ENCODE measurements around the gene FAT1. TPM values are rescaled to one million over a fixed set of nuclear protein-coding genes. Genes with fewer than 3 reads are reported as not detected.

FAT1 gene
- total and polyA plus RNA-seq, 2 donors (not counting 1 experiment from before 2014, with no cell fraction given) = 0.07 to 0.15 TPM

GRCh38 chr4:186702297-186702696 is 21.4 kb downstream of the FAT1 start:
- ChIA-PET CTCF (no interaction called here), POLR2A (no interaction called here)
- 79% methylated on average over 2 of the region's 4 CpGs for WGBS (ENCODE audit: insufficient coverage)

GRCh38 chr4:186701788-186702187 is 21.9 kb downstream of the FAT1 start:
- Histone ChIP-seq H3K4me1 (ENCODE audit: control insufficient read depth in 2 of 2, insufficient read depth in 2 of 2, low read length in 2 of 2) (no peaks in the 10 kb centered on the region), H3K4me3 (ENCODE audit: control extremely low read depth in 1 of 5, extremely low read depth in 1 of 5, insufficient read depth in 1 of 5, low read depth in 2 of 5, low read length in 4 of 5) (no peak overlapping the region), H3K4me2 (replicated peaks; ENCODE audit: low read depth, low read length, poor library complexity, severe bottlenecking) (no peak overlapping the region), H3K36me3 (replicated peaks in 1 of 2; ENCODE audit: control extremely low read depth in 1 of 2, control insufficient read depth in 1 of 2, extremely low read depth in 1 of 2, insufficient read depth in 2 of 2, low read length in 1 of 2) (no peaks in the 10 kb centered on the region), H3K27ac (ENCODE audit: low read length in 2 of 2) (no peak overlapping the region), H3K9me3 (ENCODE audit: control extremely low read depth in 1 of 3, control insufficient read depth in 2 of 3, insufficient read depth in 1 of 3, low read length in 2 of 3) (peaks cover 0 to 14% (median 0%) of the 10 kb centered on the region in 3 donors), H4K20me1 (ENCODE audit: control insufficient read depth, insufficient read depth, low read length, poor library complexity, severe bottlenecking) (no peaks in the 10 kb centered on the region), H3K27me3 (replicated peaks in 1 of 4; ENCODE audit: control extremely low read depth in 1 of 4, control insufficient read depth in 3 of 4, insufficient read depth in 4 of 4, low read length in 3 of 4) (no peaks in the 10 kb centered on the region), H2AFZ (ENCODE audit: insufficient read depth, low read depth, low read length, poor library complexity, severe bottlenecking) (no peak overlapping the region), H3K79me2 (ENCODE audit: control insufficient read depth, insufficient read depth, low read length) (no peaks in the 10 kb centered on the region), H3K9ac (ENCODE audit: low read length) (no peak overlapping the region)
- Mint-ChIP-seq H3K9me3 (ENCODE audit: insufficient read depth) (no peaks in the 10 kb centered on the region), H3K4me1 (no peaks in the 10 kb centered on the region), H3K27me3 (no peaks in the 10 kb centered on the region), H3K4me3 (no peak overlapping the region), H3K27ac (no peak overlapping the region)
- POLR2A ChIA-PET = no interaction called here
- no peak for DNase-seq
- CTCF ChIA-PET = no interaction called here
- WGBS (ENCODE audit: insufficient coverage) = 88% methylated on average over 8 of the region's 12 CpGs
- intact Hi-C loops (cut with micrococcal nuclease) = no loop called here
- no peak for ATAC-seq (ENCODE audit: low read depth)
- TF ChIP-seq, protein P1, sequence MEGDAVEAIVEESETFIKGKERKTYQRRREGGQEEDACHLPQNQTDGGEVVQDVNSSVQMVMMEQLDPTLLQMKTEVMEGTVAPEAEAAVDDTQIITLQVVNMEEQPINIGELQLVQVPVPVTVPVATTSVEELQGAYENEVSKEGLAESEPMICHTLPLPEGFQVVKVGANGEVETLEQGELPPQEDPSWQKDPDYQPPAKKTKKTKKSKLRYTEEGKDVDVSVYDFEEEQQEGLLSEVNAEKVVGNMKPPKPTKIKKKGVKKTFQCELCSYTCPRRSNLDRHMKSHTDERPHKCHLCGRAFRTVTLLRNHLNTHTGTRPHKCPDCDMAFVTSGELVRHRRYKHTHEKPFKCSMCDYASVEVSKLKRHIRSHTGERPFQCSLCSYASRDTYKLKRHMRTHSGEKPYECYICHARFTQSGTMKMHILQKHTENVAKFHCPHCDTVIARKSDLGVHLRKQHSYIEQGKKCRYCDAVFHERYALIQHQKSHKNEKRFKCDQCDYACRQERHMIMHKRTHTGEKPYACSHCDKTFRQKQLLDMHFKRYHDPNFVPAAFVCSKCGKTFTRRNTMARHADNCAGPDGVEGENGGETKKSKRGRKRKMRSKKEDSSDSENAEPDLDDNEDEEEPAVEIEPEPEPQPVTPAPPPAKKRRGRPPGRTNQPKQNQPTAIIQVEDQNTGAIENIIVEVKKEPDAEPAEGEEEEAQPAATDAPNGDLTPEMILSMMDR (IDR thresholded peaks at IDR 0.05) = no peak
- TF ChIP-seq EZH2 (IDR thresholded peaks at IDR 0.05; ENCODE audit: borderline replicate concordance, insufficient read depth, low read depth, low read length, poor library complexity, severe bottlenecking) = no peak

More at GRCh38 chr4:186702297-186702696, 21.4 kb downstream of the FAT1 start:
- no peaks in the 10 kb centered on the region for H3K27me3 Mint-ChIP-seq
- Histone ChIP-seq H3K4me1 (ENCODE audit: control insufficient read depth in 2 of 2, insufficient read depth in 2 of 2, low read length in 2 of 2) (no peaks in the 10 kb centered on the region), H3K9me3 (ENCODE audit: control extremely low read depth in 1 of 3, control insufficient read depth in 2 of 3, insufficient read depth in 1 of 3, low read length in 2 of 3) (peaks cover 0 to 14% (median 0%) of the 10 kb centered on the region in 3 donors), H3K4me3 (ENCODE audit: control extremely low read depth in 1 of 5, extremely low read depth in 1 of 5, insufficient read depth in 1 of 5, low read depth in 2 of 5, low read length in 4 of 5) (no peak overlapping the region), H3K36me3 (replicated peaks in 1 of 2; ENCODE audit: control extremely low read depth in 1 of 2, control insufficient read depth in 1 of 2, extremely low read depth in 1 of 2, insufficient read depth in 2 of 2, low read length in 1 of 2) (no peaks in the 10 kb centered on the region), H3K27ac (ENCODE audit: low read length in 2 of 2) (no peak overlapping the region), H3K27me3 (replicated peaks in 1 of 4; ENCODE audit: control extremely low read depth in 1 of 4, control insufficient read depth in 3 of 4, insufficient read depth in 4 of 4, low read length in 3 of 4) (no peaks in the 10 kb centered on the region), H2AFZ (ENCODE audit: insufficient read depth, low read depth, low read length, poor library complexity, severe bottlenecking) (no peak overlapping the region), H3K79me2 (ENCODE audit: control insufficient read depth, insufficient read depth, low read length) (no peaks in the 10 kb centered on the region), H3K9ac (ENCODE audit: low read length) (no peak overlapping the region), H3K4me2 (replicated peaks; ENCODE audit: low read depth, low read length, poor library complexity, severe bottlenecking) (no peak overlapping the region), H4K20me1 (ENCODE audit: control insufficient read depth, insufficient read depth, low read length, poor library complexity, severe bottlenecking) (no peaks in the 10 kb centered on the region)
- no peak for ATAC-seq (ENCODE audit: low read depth)
- intact Hi-C loops (cut with micrococcal nuclease) = no loop called here
- no peaks in the 10 kb centered on the region for H3K9me3 Mint-ChIP-seq (ENCODE audit: insufficient read depth)
- no peak for DNase-seq
- H3K4me1 Mint-ChIP-seq = no peaks in the 10 kb centered on the region
- no peak for TF ChIP-seq EZH2 (IDR thresholded peaks at IDR 0.05; ENCODE audit: borderline replicate concordance, insufficient read depth, low read depth, low read length, poor library complexity, severe bottlenecking)
- TF ChIP-seq, protein P1 (IDR thresholded peaks at IDR 0.05) = no peak
- no peak overlapping the region for H3K27ac Mint-ChIP-seq
- H3K4me3 Mint-ChIP-seq = no peak overlapping the region
